HCT116 (cell line): ENCODE data around the gene SLC11A1. TPM values are rescaled to one million over a fixed set of nuclear protein-coding genes. Genes with fewer than 3 reads are reported as not detected.

ENCODE experiments used
- ATAC-seq: fragments of 200-7000 bp; cut with Tn5 transposase; 2 replicates; pipeline ENCODE4 v1.9.1; 2020; ENCODE audit warnings: mild to moderate bottlenecking, moderate library complexity
- BruUV-seq: library from RNA; stranded (reverse); fragments of 400-500 nt; replicated peaks from 2 replicates; lab custom pipeline; 2021; lab: Mats Ljungman, UMichigan
- CTCF ChIA-PET: fragments of 300-600 bp; sonication (Branson Sonifier 250); formaldehyde crosslinking; loops from one replicate; lab custom pipeline; 2021; ENCODE audit warnings: antibody characterized with exemption; lab: Charles Lee
- POLR2A ChIA-PET: fragments of 300-600, 350-600 bp; sonication (Branson Sonifier 250); formaldehyde crosslinking; loops from one replicate; lab custom pipeline; 2021; ENCODE audit warnings: antibody characterized with exemption; lab: Charles Lee
- RAD21 ChIA-PET, 2 experiments: fragments of 300-600 bp; sonication (Branson Sonifier 250); formaldehyde crosslinking; loops; one replicate each; lab custom pipeline; 2023; ENCODE audit warnings: low total read pairs in 2 of 2; ENCODE audit not compliant: uncharacterized antibody in 2 of 2, unreplicated experiment in 2 of 2, low non-redundant PET in 1 of 2; lab: Charles Lee
- DNase-seq: peaks from one replicate; pipeline ENCODE4 v3.0.0-alpha.2; 2010; ENCODE audit warnings: low read depth, low spot score
- H2AFZ ChIP-seq: fragments of 200-600 bp; shearing (Covaris generic), sonication (generic); 2 replicates; pipeline ENCODE4 v1.6.1; 2017; ENCODE audit warnings: low read depth, mixed run types, mixed read lengths, antibody characterized with exemption, low read length; ENCODE audit not compliant: poor library complexity, severe bottlenecking
- H3K27ac ChIP-seq: 2 replicates; pipeline ENCODE4 v1.5.1; 2012; ENCODE audit warnings: low read depth, low read length
- H3K27me3 ChIP-seq: fragments of 200-600 bp; sonication (generic); 2 replicates; pipeline ENCODE4 v1.6.1; 2016; ENCODE audit warnings: mixed run types, low read length, mixed read lengths; ENCODE audit not compliant: insufficient read depth
- H3K36me3 ChIP-seq, 2 experiments: fragments of 200-500 bp in 1 of 2; fragments of 200-600 bp in 1 of 2; sonication (Bioruptor generic) in 1 of 2; sonication (generic) in 1 of 2; 2 replicates each; pipeline versions ENCODE4 v1.5.1 to v1.6.1; 2014 to 2016; ENCODE audit warnings: low read length in 2 of 2, inconsistent platforms in 1 of 2, mixed read lengths in 1 of 2, mixed run types in 1 of 2; ENCODE audit not compliant: insufficient read depth in 2 of 2, control insufficient read depth in 1 of 2
- H3K4me1 ChIP-seq, 2 experiments: fragments of 200-600 bp in 1 of 2; sonication (generic) in 1 of 2; 2 replicates each; pipeline versions ENCODE4 v1.5.1 to v1.6.1; 2012 to 2017; ENCODE audit warnings: low read length in 2 of 2, inconsistent platforms in 1 of 2, mild to moderate bottlenecking in 1 of 2, mixed read lengths in 1 of 2, mixed run types in 1 of 2, moderate library complexity in 1 of 2; ENCODE audit not compliant: insufficient read depth in 2 of 2, control insufficient read depth in 1 of 2
- H3K4me2 ChIP-seq: fragments of 200-600 bp; sonication (generic); 2 replicates; pipeline ENCODE4 v1.6.1; 2017; ENCODE audit warnings: mixed run types, low read length, mixed read lengths
- H3K4me3 ChIP-seq, 2 experiments: fragments of 200-600 bp in 1 of 2; sonication (generic) in 1 of 2; replicated peaks in 1 of 2; 2 replicates each; pipeline ENCODE4 v1.5.1; 2011 to 2016; ENCODE audit warnings: low read length in 2 of 2, control low read depth in 1 of 2, low read depth in 1 of 2, mild to moderate bottlenecking in 1 of 2, mixed read lengths in 1 of 2, mixed run types in 1 of 2
- H3K79me2 ChIP-seq: fragments of 200-600 bp; sonication (generic); 2 replicates; pipeline ENCODE4 v1.6.1; 2017; ENCODE audit warnings: mild to moderate bottlenecking, mixed run types, low read length, moderate library complexity, mixed read lengths; ENCODE audit not compliant: insufficient read depth
- H3K9ac ChIP-seq: fragments of 200-600 bp; sonication (generic); 2 replicates; pipeline ENCODE4 v1.6.1; 2016; ENCODE audit warnings: low read length, mixed read lengths
- H3K9me2 ChIP-seq: fragments of 200-600 bp; sonication (generic), shearing (Covaris generic); 2 replicates; pipeline ENCODE4 v1.6.1; 2017; ENCODE audit warnings: mixed run types, mild to moderate bottlenecking, moderate library complexity; ENCODE audit not compliant: insufficient read depth
- H3K9me3 ChIP-seq, 2 experiments: fragments of 200-500 bp in 1 of 2; fragments of 200-600 bp in 1 of 2; sonication (Bioruptor generic) in 1 of 2; sonication (generic) in 1 of 2; 2 replicates each; pipeline ENCODE4 v1.6.1; 2014 to 2017; ENCODE audit warnings: low read length in 2 of 2, mixed read lengths in 2 of 2, inconsistent platforms in 1 of 2, low read depth in 1 of 2, mild to moderate bottlenecking in 1 of 2, mixed run types in 1 of 2, moderate library complexity in 1 of 2; ENCODE audit not compliant: control insufficient read depth in 1 of 2, insufficient read depth in 1 of 2
- H4K20me1 ChIP-seq: fragments of 200-600 bp; sonication (generic), shearing (Covaris generic); 2 replicates; pipeline ENCODE4 v1.6.1; 2017; ENCODE audit warnings: mixed run types, mild to moderate bottlenecking, moderate library complexity; ENCODE audit not compliant: insufficient read depth
- CBX3 ChIP-seq: IDR thresholded peaks from 2 replicates; pipeline ENCODE4 v1.6.1; 2012; ENCODE audit warnings: low read depth
- CTCF ChIP-seq, 3 experiments: fragments of 200-600 bp in 1 of 3; sonication (generic) in 1 of 3; IDR thresholded peaks in 2 of 3; conservative IDR thresholded peaks in 1 of 3; 2 replicates each; pipeline ENCODE4 v1.5.1; 2012 to 2017; ENCODE audit warnings: low read depth in 2 of 3, low read length in 2 of 3, antibody characterized with exemption in 1 of 3, borderline replicate concordance in 1 of 3, control low read depth in 1 of 3, mild to moderate bottlenecking in 1 of 3, mixed read lengths in 1 of 3, mixed run types in 1 of 3, moderate library complexity in 1 of 3; ENCODE audit not compliant: insufficient read depth in 1 of 3
- POLR2AphosphoS5 ChIP-seq: IDR thresholded peaks from 2 replicates; pipeline ENCODE4 v1.6.1; 2011; ENCODE audit warnings: mild to moderate bottlenecking, low read depth, low read length, moderate library complexity
- SIN3A ChIP-seq: IDR thresholded peaks from 2 replicates; pipeline ENCODE4 v1.6.1; 2012; ENCODE audit warnings: low read depth
- YY1 ChIP-seq: IDR thresholded peaks from 2 replicates; pipeline ENCODE4 v1.6.1; 2011; ENCODE audit warnings: low read length, low read depth, moderate library complexity, mild to moderate bottlenecking; ENCODE audit not compliant: insufficient replicate concordance; ENCODE audit errors: extremely low read depth
- ZBTB33 ChIP-seq: IDR thresholded peaks from 2 replicates; pipeline ENCODE4 v1.6.1; 2011; ENCODE audit warnings: mild to moderate bottlenecking, low read length, moderate library complexity; ENCODE audit not compliant: insufficient replicate concordance; ENCODE audit errors: extremely low read depth
- intact Hi-C: fragments of 100-400 bp; cut with micrococcal nuclease; formaldehyde crosslinking; loops from 2 replicates; pipeline ENCODE4 v1.10.0; 2022
- total RNA-seq: library from RNA; stranded (reverse); gene quantifications from one replicate; pipeline ENCODE4 v1.2.1, GENCODE V29; 2021; ENCODE audit not compliant: unreplicated experiment

The SLC11A1 gene
- total RNA-seq, 1 experiment from 2014 or later, result 0.42 TPM

- no peaks in the 10 kb centered on the region for H3K9me3 ChIP-seq
- intact Hi-C loops, result loop anchor here (1.0 to 5.0 kb wide), 3 partner anchors 60 to 441 kb away; no protein-coding TSS in a partner anchor
- DNase-seq (peak; percentile 84), ATAC-seq (peak; percentile 92)
- POLR2A ChIA-PET, result no interaction called here
- H3K79me2 ChIP-seq, result peaks cover 13% of the 10 kb centered on the region; the same call in 1 of the 2 replicates
- peak overlapping the region; percentile 69 for H3K9ac ChIP-seq
- no peak overlapping the region for H2AFZ ChIP-seq
- no peaks in the 10 kb centered on the region for H4K20me1 ChIP-seq
- BruUV-seq, result no TSS peak
- H3K9me2 ChIP-seq, result no peaks in the 10 kb centered on the region
- peak; percentile 1 for TF ChIP-seq YY1
- TF ChIP-seq SIN3A, result no peak
- TF ChIP-seq CTCF (IDR thresholded peaks at IDR 0.05 in 2 of 3, conservative IDR thresholded peaks at IDR 0.05 in 1 of 3; ENCODE audit: borderline replicate concordance in 1 of 3, insufficient read depth in 1 of 3, low read depth in 2 of 3, low read length in 2 of 3), result peak in 2 of 3 experiments; percentile 72 to 75; a peak in 4 of 6 replicates
- peak; percentile 51 for TF ChIP-seq ZBTB33
- peak; percentile 96 for TF ChIP-seq POLR2AphosphoS5
- no peak for TF ChIP-seq CBX3
- CTCF ChIA-PET, result interaction anchor here (0.6 to 1.6 kb wide), 2 partner anchors 10 to 349 kb away, joined by 3 to 8 read pairs; no protein-coding TSS in a partner anchor
- H3K4me3 ChIP-seq, result peak overlapping the region; percentile 36 to 61
- H3K36me3 ChIP-seq, result peaks cover 17 to 18% of the 10 kb centered on the region in 2 experiments
- RAD21 ChIA-PET, result no interaction called here
- no peaks in the 10 kb centered on the region for H3K27me3 ChIP-seq
- peak overlapping the region; percentile 90 for H3K27ac ChIP-seq
- H3K4me2 ChIP-seq, result peak overlapping the region; percentile 96
- peaks cover 22 to 28% of the 10 kb centered on the region in 2 experiments for H3K4me1 ChIP-seq
Observed at GRCh38 chr2:218406209-218406948, 24.3 kb downstream of the SLC11A1 start.
